Trophoblast cell (in vitro differentiated cells and primary cell): ENCODE measurements around the gene DUSP3.

ENCODE experiments used
- DNase-seq, 2 donors: peaks; one replicate each; pipeline ENCODE4 v3.0.0-alpha.2; 2016
- H2AFZ ChIP-seq: 2 replicates; pipeline ENCODE4 v1.6.1; 2013; ENCODE audit warnings: low read length, moderate library complexity, mild to moderate bottlenecking; ENCODE audit not compliant: insufficient read depth, poor library complexity
- H2AK5ac ChIP-seq: 2 replicates; pipeline ENCODE4 v1.6.1; 2013; ENCODE audit warnings: mild to moderate bottlenecking, low read length
- H2BK120ac ChIP-seq: 2 replicates; pipeline ENCODE4 v1.6.1; 2013; ENCODE audit warnings: low read length, mild to moderate bottlenecking, moderate library complexity; ENCODE audit not compliant: insufficient read depth, poor library complexity
- H2BK12ac ChIP-seq: 2 replicates; pipeline ENCODE4 v1.6.1; 2013; ENCODE audit warnings: mild to moderate bottlenecking, low read length, moderate library complexity
- H2BK5ac ChIP-seq: 2 replicates; pipeline ENCODE4 v1.6.1; 2013; ENCODE audit warnings: low read length, low read depth, moderate library complexity, mild to moderate bottlenecking; ENCODE audit not compliant: poor library complexity
- H3K14ac ChIP-seq: 2 replicates; pipeline ENCODE4 v1.6.1; 2013; ENCODE audit warnings: mild to moderate bottlenecking, low read length
- H3K18ac ChIP-seq: 2 replicates; pipeline ENCODE4 v1.6.1; 2013; ENCODE audit warnings: mild to moderate bottlenecking, low read length
- H3K23ac ChIP-seq: 2 replicates; pipeline ENCODE4 v1.6.1; 2013; ENCODE audit warnings: low read length
- H3K27ac ChIP-seq: 2 replicates; pipeline ENCODE4 v1.5.1; 2013; ENCODE audit warnings: low read depth, mild to moderate bottlenecking, inconsistent platforms, low read length, moderate library complexity
- H3K27me3 ChIP-seq: 2 replicates; pipeline ENCODE4 v1.6.1; 2013; ENCODE audit warnings: inconsistent platforms, mild to moderate bottlenecking, low read length, moderate library complexity; ENCODE audit not compliant: insufficient read depth
- H3K36me3 ChIP-seq, 2 experiments: 1 replicate in 1 of 2; 2 replicates in 1 of 2; pipeline ENCODE4 v1.6.1; 2013; ENCODE audit warnings: low read length in 2 of 2, mild to moderate bottlenecking in 2 of 2, moderate library complexity in 1 of 2; ENCODE audit not compliant: insufficient read depth in 2 of 2, control insufficient read depth in 1 of 2
- H3K4ac ChIP-seq: 2 replicates; pipeline ENCODE4 v1.6.1; 2013; ENCODE audit warnings: low read depth, mild to moderate bottlenecking, low read length, moderate library complexity
- H3K4me1 ChIP-seq, 2 experiments: 1 replicate in 1 of 2; 2 replicates in 1 of 2; pipeline ENCODE4 v1.6.1; 2013; ENCODE audit warnings: low read length in 2 of 2, mild to moderate bottlenecking in 2 of 2, moderate library complexity in 1 of 2; ENCODE audit not compliant: insufficient read depth in 2 of 2, control insufficient read depth in 1 of 2
- H3K4me2 ChIP-seq: 2 replicates; pipeline ENCODE4 v1.6.1; 2013; ENCODE audit warnings: inconsistent platforms, mild to moderate bottlenecking, low read length, moderate library complexity
- H3K4me3 ChIP-seq: 2 replicates; pipeline ENCODE4 v1.5.1; 2013; ENCODE audit warnings: mild to moderate bottlenecking, low read depth, low read length, inconsistent platforms
- H3K79me1 ChIP-seq: one replicate; pipeline ENCODE4 v1.6.1; 2013; ENCODE audit warnings: low read length
- H3K79me2 ChIP-seq: 2 replicates; pipeline ENCODE4 v1.6.1; 2013; ENCODE audit warnings: low read length, mild to moderate bottlenecking; ENCODE audit not compliant: control insufficient read depth, insufficient read depth, poor library complexity
- H3K9ac ChIP-seq: 2 replicates; pipeline ENCODE4 v1.6.1; 2013; ENCODE audit warnings: mild to moderate bottlenecking, low read length
- H3K9me3 ChIP-seq: 2 replicates; pipeline ENCODE4 v1.6.1; 2013; ENCODE audit warnings: low read depth, mild to moderate bottlenecking, control low read depth, inconsistent platforms, low read length; ENCODE audit not compliant: insufficient read depth
- H4K12ac ChIP-seq: 2 replicates; pipeline ENCODE4 v1.6.1; 2013; ENCODE audit warnings: low read depth, mild to moderate bottlenecking, low read length, moderate library complexity
- H4K8ac ChIP-seq: 2 replicates; pipeline ENCODE4 v1.6.1; 2013; ENCODE audit warnings: low read depth, mild to moderate bottlenecking, low read length, moderate library complexity
- H4K91ac ChIP-seq: one replicate; pipeline ENCODE4 v1.6.1; 2013; ENCODE audit warnings: low read depth, mild to moderate bottlenecking, low read length, moderate library complexity
- WGBS: extraction: QIAGEN DNeasy Blood & Tissue Kit; methylation state at CpG from one replicate; pipeline ENCODE4 v1.1.7; 2013; ENCODE audit warnings: missing lambda C conversion rate; ENCODE audit not compliant: insufficient read length, insufficient coverage; ENCODE audit errors: extremely low coverage; 5-methylcytosine and 5-hydroxymethylcytosine counted together

Gene DUSP3

GRCh38 chr17:43813386-43813785, 34.6 kb upstream of the DUSP3 start:
- Histone ChIP-seq H3K23ac (no peak overlapping the region), H3K79me1 (no peaks in the 10 kb centered on the region), H3K4me2 (no peak overlapping the region), H3K36me3 (no peaks in the 10 kb centered on the region), H4K12ac (no peak overlapping the region), H3K4ac (no peak overlapping the region), H2AK5ac (no peak overlapping the region), H3K9ac (no peak overlapping the region), H3K79me2 (no peaks in the 10 kb centered on the region), H3K27ac (no peak overlapping the region), H2BK120ac (no peak overlapping the region), H2AFZ (no peak overlapping the region), H2BK12ac (no peak overlapping the region), H3K4me1 (no peaks in the 10 kb centered on the region), H4K8ac (no peak overlapping the region), H3K14ac (no peak overlapping the region), H3K9me3 (peaks cover 1% of the 10 kb centered on the region), H3K18ac (no peak overlapping the region), H4K91ac (no peak overlapping the region), H3K27me3 (no peaks in the 10 kb centered on the region), H3K4me3 (no peak overlapping the region), H2BK5ac (no peak overlapping the region)
- no peak for DNase-seq
- no CpG with 5 or more reads among the region's 3 CpGs for WGBS

- Histone ChIP-seq H3K79me1 (no peaks in the 10 kb centered on the region), H2BK12ac (no peak overlapping the region), H3K4me2 (no peak overlapping the region), H4K8ac (no peak overlapping the region), H3K27ac (no peak overlapping the region), H2AFZ (no peak overlapping the region), H3K36me3 (no peaks in the 10 kb centered on the region), H3K23ac (no peak overlapping the region), H3K14ac (no peak overlapping the region), H3K4me3 (no peak overlapping the region), H3K18ac (no peak overlapping the region), H3K4ac (no peak overlapping the region), H2AK5ac (no peak overlapping the region), H2BK5ac (no peak overlapping the region), H4K12ac (no peak overlapping the region), H3K79me2 (no peaks in the 10 kb centered on the region), H3K9me3 (peaks cover 1% of the 10 kb centered on the region), H3K27me3 (no peaks in the 10 kb centered on the region), H3K4me1 (no peaks in the 10 kb centered on the region), H3K9ac (no peak overlapping the region), H2BK120ac (no peak overlapping the region), H4K91ac (no peak overlapping the region)
- no CpG with 5 or more reads among the region's 10 CpGs for WGBS
- DNase-seq: no peak
Observed at GRCh38 chr17:43812396-43813265, 33.9 kb upstream of the DUSP3 start.

DNA sequence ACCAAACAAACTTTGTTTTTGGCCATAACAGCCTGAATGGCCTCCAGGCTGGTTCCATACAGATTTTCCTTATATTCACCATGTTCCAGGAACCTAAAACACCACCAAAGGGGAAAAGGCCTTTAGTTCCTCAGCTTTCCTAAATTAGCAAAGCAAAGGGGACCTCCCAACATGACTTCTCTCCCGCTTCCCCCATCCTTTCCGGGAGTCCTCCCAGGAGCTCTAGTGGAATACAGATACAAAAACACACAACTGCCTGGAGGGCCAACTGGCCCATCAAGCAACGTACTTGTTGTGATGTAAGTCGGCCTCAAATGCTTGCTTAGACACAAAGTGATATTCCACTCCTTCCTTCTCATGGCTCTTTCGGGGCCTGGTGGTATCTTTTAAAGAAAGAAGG, 32.0 kb upstream of the DUSP3 start:
- H3K23ac ChIP-seq: no peak overlapping the region
- no CpG with 5 or more reads among the region's 5 CpGs for WGBS
- no peak overlapping the region for H2BK5ac ChIP-seq
- no peak overlapping the region for H3K4ac ChIP-seq
- H4K91ac ChIP-seq: no peak overlapping the region
- no peak overlapping the region for H3K14ac ChIP-seq
- no peak overlapping the region for H4K8ac ChIP-seq
- no peak overlapping the region for H4K12ac ChIP-seq
- H2AFZ ChIP-seq: no peak overlapping the region
- no peaks in the 10 kb centered on the region for H3K79me1 ChIP-seq
- no peak for DNase-seq
- H2BK12ac ChIP-seq: no peak overlapping the region
- no peak overlapping the region for H3K18ac ChIP-seq
- no peak overlapping the region for H2BK120ac ChIP-seq
- H3K4me1 ChIP-seq: no peaks in the 10 kb centered on the region
- no peaks in the 10 kb centered on the region for H3K79me2 ChIP-seq
- no peak overlapping the region for H2AK5ac ChIP-seq
- no peaks in the 10 kb centered on the region for H3K9me3 ChIP-seq
- H3K4me3 ChIP-seq: no peak overlapping the region
- no peak overlapping the region for H3K9ac ChIP-seq
- no peaks in the 10 kb centered on the region for H3K36me3 ChIP-seq
- H3K27me3 ChIP-seq: no peaks in the 10 kb centered on the region
- H3K27ac ChIP-seq: no peak overlapping the region
- H3K4me2 ChIP-seq: no peak overlapping the region

- Histone ChIP-seq H3K23ac (no peak overlapping the region), H4K8ac (no peak overlapping the region), H3K36me3 (no peaks in the 10 kb centered on the region), H3K4me1 (no peaks in the 10 kb centered on the region), H3K4me3 (no peak overlapping the region), H3K14ac (no peak overlapping the region), H4K12ac (no peak overlapping the region), H3K27ac (no peak overlapping the region), H3K4ac (no peak overlapping the region), H2BK120ac (no peak overlapping the region), H3K9ac (no peak overlapping the region), H3K79me1 (no peaks in the 10 kb centered on the region), H3K79me2 (no peaks in the 10 kb centered on the region), H3K4me2 (no peak overlapping the region), H3K18ac (no peak overlapping the region), H3K27me3 (no peaks in the 10 kb centered on the region), H2AFZ (no peak overlapping the region), H4K91ac (no peak overlapping the region), H2BK12ac (no peak overlapping the region), H2AK5ac (no peak overlapping the region), H3K9me3 (no peaks in the 10 kb centered on the region), H2BK5ac (no peak overlapping the region)
- WGBS: no CpG with 5 or more reads among the region's 4 CpGs
- no peak for DNase-seq
Observed at GRCh38 chr17:43810226-43810715, 31.5 kb upstream of the DUSP3 start.
